ENCODE data around the gene GBGT1.
A peak's percentile ranks its signal among the peaks of the same experiment; 100 is the strongest.

Gene GBGT1

DNA sequence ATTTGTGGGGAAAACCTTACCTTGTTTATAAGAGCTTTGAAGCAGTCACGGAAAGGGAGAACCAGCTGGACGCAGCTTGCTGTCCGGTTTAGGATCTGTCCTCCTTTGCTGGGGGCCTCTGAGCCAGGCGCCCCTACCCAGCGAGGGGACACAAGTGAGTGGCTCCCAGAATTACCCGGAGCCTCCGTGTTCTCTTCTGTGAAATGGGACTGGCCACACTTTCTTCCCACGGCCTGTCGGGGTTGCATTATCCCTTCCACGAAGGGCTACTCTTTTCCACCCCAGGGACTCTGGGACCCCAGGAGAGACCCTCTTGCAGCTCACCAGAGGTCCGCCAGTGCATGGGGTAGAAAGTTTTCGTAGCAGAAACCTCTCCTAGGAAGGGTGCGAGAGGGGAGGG lies 477 bp upstream of the GBGT1 start:
- H3K9ac ChIP-seq (ENCODE audit: insufficient read length), result no peak overlapping the region
- no peak overlapping the region for H3K27ac ChIP-seq
- H3K4me3 ChIP-seq, result peak overlapping the region; percentile 76
- H3K36me3 ChIP-seq (ENCODE audit: insufficient read depth, low read length), result no peaks in the 10 kb centered on the region
- no peaks in the 10 kb centered on the region for H3K9me3 ChIP-seq (ENCODE audit: low read depth, low read length)
- TF ChIP-seq POLR2AphosphoS5 (IDR thresholded peaks at IDR 0.05; ENCODE audit: borderline replicate concordance, low read depth, low read length) (no peak), EZH2 (IDR thresholded peaks at IDR 0.05) (no peak), FOXP2 (optimal IDR thresholded peaks at IDR 0.05; ENCODE audit: control extremely low read depth, extremely low read length, insufficient read depth) (no peak)
- no peak for DNase-seq (ENCODE audit: low read depth, low spot score)

DNA sequence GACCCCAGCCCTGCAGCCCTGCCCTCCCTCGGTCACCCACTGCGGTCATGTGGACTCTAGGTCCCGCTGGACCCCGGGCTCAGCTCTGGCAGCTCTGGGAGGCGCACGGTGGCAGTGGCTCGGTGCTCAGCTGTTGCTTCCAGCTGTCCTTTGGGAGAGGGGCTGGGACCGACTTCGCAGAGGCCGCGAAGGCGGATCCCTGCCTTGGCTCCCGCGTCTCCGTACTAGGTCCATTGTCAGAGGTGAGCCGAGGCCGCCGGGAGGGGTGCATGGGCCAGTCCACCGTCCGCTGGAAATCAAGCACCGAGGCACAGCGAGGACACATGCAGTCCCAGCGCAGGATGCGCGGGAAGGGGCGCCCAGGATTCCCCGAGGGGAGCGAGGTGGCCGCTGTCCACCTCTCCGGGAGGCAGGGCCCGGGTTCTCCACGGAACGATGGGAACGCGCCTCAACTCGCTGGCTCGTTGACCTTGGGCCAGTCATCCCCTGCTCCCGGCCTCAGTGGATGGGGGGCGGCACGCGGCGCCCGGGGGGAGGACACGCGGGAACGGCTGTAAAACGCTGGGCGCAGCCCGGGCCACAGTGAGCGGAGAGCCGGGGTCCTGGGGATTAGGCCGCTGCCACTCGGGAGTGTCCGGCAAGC lies 732 bp downstream of the GBGT1 start:
- TF ChIP-seq POLR2AphosphoS5 (IDR thresholded peaks at IDR 0.05; ENCODE audit: borderline replicate concordance, low read depth, low read length) (no peak), EZH2 (IDR thresholded peaks at IDR 0.05) (no peak), FOXP2 (optimal IDR thresholded peaks at IDR 0.05; ENCODE audit: control extremely low read depth, extremely low read length, insufficient read depth) (no peak)
- Histone ChIP-seq H3K4me3 (peak overlapping the region; percentile 76), H3K27ac (no peak overlapping the region), H3K36me3 (ENCODE audit: insufficient read depth, low read length) (no peaks in the 10 kb centered on the region), H3K9ac (ENCODE audit: insufficient read length) (no peak overlapping the region), H3K9me3 (ENCODE audit: low read depth, low read length) (no peaks in the 10 kb centered on the region)
- no peak for DNase-seq (ENCODE audit: low read depth, low spot score)

DNA sequence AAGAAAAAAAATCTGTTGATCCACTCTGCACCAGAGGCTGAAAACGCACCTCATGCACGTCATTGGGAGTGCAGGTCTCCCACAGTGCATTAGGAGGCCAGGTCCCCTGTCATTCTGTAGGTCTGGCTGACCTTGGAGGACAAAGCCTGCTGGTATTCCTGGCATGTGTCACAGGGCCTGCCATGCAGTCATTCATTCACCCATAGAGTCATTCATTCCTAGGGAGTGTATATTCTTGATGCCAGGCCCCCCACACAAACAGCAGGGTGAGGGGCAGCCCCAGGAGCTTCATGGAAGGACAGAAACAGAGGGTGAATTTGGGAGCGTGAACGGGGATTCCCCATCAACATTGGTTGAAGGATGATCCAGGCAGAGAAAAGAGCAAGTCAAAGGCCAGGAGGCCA lies 2.2 kb downstream of the GBGT1 start:
- DNase-seq (ENCODE audit: low read depth, low spot score), result no peak
- H3K4me3 ChIP-seq, result no peak overlapping the region
- no peaks in the 10 kb centered on the region for H3K36me3 ChIP-seq (ENCODE audit: insufficient read depth, low read length)
- H3K9me3 ChIP-seq (ENCODE audit: low read depth, low read length), result no peaks in the 10 kb centered on the region
- TF ChIP-seq POLR2AphosphoS5 (IDR thresholded peaks at IDR 0.05; ENCODE audit: borderline replicate concordance, low read depth, low read length), result no peak
- no peak for TF ChIP-seq FOXP2 (optimal IDR thresholded peaks at IDR 0.05; ENCODE audit: control extremely low read depth, extremely low read length, insufficient read depth)
- no peak for TF ChIP-seq EZH2 (IDR thresholded peaks at IDR 0.05)
- H3K9ac ChIP-seq (ENCODE audit: insufficient read length), result no peak overlapping the region
- H3K27ac ChIP-seq, result no peak overlapping the region

DNA sequence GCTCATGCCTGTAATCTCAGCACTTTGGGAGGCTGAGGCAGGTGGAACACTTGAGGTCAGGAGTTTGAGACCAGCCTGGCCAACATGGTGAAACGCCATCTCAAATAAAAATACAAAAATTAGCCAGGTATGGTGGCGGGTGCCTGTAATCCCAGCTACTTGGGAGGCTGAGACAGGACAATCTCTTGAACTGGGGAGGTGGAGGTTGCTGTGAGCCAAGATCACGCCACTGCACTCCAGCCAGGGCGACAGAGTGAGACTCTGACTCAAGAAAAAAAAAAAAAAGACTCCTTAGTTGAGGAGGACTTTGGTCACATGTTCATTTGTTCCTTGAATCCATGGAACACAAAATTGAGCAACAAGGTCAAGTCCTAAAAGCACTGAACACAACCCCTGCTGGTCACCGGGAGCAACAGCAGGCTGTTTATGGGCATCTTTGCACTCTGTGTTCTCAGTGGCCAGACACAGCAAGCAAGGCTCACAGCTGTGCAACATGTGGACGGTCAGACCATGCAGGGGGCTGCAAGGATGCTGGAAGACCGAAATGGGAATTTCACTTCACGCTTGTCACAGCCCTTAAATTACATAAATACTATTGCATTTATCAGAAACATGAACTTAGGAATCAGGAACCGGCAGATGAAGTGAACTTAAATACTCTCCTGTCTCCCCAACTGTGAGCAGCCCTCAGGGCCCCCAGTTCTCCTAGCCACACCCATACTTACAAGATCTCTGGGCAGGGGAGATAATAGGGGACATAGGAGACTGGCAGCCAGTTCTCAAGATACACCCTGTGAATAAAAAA lies 2.8 kb downstream of the GBGT1 start:
- no peaks in the 10 kb centered on the region for H3K36me3 ChIP-seq (ENCODE audit: insufficient read depth, low read length)
- no peak overlapping the region for H3K9ac ChIP-seq (ENCODE audit: insufficient read length)
- no peak for DNase-seq (ENCODE audit: low read depth, low spot score)
- H3K9me3 ChIP-seq (ENCODE audit: low read depth, low read length), result no peaks in the 10 kb centered on the region
- no peak overlapping the region for H3K4me3 ChIP-seq
- TF ChIP-seq POLR2AphosphoS5 (IDR thresholded peaks at IDR 0.05; ENCODE audit: borderline replicate concordance, low read depth, low read length) (no peak), EZH2 (IDR thresholded peaks at IDR 0.05) (no peak), FOXP2 (optimal IDR thresholded peaks at IDR 0.05; ENCODE audit: control extremely low read depth, extremely low read length, insufficient read depth) (no peak)
- no peak overlapping the region for H3K27ac ChIP-seq

DNA sequence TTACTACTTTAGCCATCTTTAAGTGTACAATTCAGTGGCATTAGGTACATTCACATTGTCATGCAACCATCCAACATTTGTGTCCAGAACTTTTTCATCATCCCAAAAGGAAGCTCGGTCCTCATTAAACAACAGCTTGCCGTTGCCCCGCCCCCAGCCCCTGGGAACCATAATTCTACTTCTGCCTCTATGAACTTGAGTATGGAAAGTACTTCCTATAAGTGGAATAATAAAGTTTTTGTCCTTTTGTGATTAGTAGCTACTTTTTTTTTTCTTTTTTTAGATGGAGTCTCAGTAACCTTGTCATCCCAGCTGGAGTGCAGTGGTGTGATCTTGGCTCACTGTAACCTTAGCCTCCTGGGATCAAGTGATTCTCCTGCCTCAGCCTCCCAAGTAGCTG lies 5.0 kb downstream of the GBGT1 start:
- no peak overlapping the region for H3K4me3 ChIP-seq
- no peak for DNase-seq (ENCODE audit: low read depth, low spot score)
- no peak overlapping the region for H3K9ac ChIP-seq (ENCODE audit: insufficient read length)
- H3K9me3 ChIP-seq (ENCODE audit: low read depth, low read length), result no peaks in the 10 kb centered on the region
- no peaks in the 10 kb centered on the region for H3K36me3 ChIP-seq (ENCODE audit: insufficient read depth, low read length)
- no peak overlapping the region for H3K27ac ChIP-seq
- TF ChIP-seq POLR2AphosphoS5 (IDR thresholded peaks at IDR 0.05; ENCODE audit: borderline replicate concordance, low read depth, low read length), result no peak
- TF ChIP-seq EZH2 (IDR thresholded peaks at IDR 0.05), result no peak
- no peak for TF ChIP-seq FOXP2 (optimal IDR thresholded peaks at IDR 0.05; ENCODE audit: control extremely low read depth, extremely low read length, insufficient read depth)

DNA sequence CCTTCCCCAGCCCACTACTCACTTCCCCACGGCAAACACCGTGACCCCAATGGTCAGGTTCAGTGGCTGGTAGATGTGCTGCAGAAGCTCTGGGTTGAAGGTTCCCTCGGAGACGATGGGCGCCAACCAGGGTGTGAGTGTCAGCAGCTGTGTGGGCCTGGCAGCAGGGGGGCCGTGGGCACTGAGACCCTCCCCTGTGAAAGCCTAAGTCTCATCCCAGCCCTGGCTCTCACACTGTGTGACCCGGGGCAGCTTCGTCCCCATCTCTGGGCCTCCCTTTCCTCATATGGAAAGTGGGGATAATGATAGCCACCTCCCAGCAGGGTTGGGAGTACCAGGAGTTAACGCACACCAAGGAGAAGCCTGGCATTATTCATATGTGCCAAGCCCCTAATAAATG lies 8.6 kb downstream of the GBGT1 start:
- Histone ChIP-seq H3K9ac (ENCODE audit: insufficient read length) (no peak overlapping the region), H3K27ac (no peak overlapping the region), H3K9me3 (ENCODE audit: low read depth, low read length) (no peaks in the 10 kb centered on the region), H3K36me3 (ENCODE audit: insufficient read depth, low read length) (no peaks in the 10 kb centered on the region), H3K4me3 (no peak overlapping the region)
- no peak for TF ChIP-seq FOXP2 (optimal IDR thresholded peaks at IDR 0.05; ENCODE audit: control extremely low read depth, extremely low read length, insufficient read depth)
- no peak for TF ChIP-seq POLR2AphosphoS5 (IDR thresholded peaks at IDR 0.05; ENCODE audit: borderline replicate concordance, low read depth, low read length)
- TF ChIP-seq EZH2 (IDR thresholded peaks at IDR 0.05), result no peak
- no peak for DNase-seq (ENCODE audit: low read depth, low spot score)

DNA sequence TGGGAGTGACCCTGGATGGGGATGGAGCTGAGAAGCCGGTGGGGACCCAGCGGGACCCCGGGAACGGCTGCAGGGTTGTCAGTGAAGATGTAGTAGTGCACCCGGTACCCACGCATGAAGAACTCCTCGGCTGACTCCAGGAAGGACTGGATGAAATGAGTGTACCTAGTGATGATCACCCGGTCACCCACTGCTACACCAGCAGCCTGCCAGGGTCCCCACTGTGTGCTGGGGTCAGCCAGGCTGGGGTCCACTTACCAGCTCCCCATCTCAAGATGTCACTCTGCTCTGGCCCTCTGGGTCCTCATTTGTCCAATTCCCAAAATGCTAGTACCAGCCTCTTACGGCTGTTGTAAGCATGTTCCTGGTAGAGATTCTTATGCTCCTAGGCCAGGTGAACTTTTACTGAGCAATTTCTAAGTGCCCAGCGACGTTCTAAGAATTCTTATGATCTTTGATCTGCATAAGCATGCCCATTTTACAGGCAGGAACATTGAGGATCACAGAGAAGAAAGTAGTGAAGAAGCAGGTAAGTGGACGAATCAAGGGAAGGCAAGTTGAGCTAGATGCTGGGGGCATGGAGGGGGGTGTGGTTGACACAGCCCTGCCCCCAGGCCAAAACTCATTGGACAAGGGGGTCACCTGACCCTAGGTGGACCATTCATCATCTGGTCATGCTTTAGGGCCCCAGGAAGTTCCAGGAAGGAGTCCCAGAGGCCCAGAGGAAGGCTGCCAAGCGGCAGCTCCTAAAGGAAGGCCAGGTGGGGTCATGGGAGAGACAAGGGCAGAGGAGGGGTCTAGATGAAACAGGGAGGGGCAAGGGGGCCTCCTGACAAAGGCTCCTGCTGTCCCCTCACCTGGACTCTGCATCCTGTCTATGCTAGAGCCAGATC lies 9.4 kb downstream of the GBGT1 start:
- no peaks in the 10 kb centered on the region for H3K36me3 ChIP-seq (ENCODE audit: insufficient read depth, low read length)
- no peak overlapping the region for H3K9ac ChIP-seq (ENCODE audit: insufficient read length)
- H3K27ac ChIP-seq, result no peak overlapping the region
- H3K4me3 ChIP-seq, result no peak overlapping the region
- TF ChIP-seq FOXP2 (optimal IDR thresholded peaks at IDR 0.05; ENCODE audit: control extremely low read depth, extremely low read length, insufficient read depth) (no peak), EZH2 (IDR thresholded peaks at IDR 0.05) (no peak), POLR2AphosphoS5 (IDR thresholded peaks at IDR 0.05; ENCODE audit: borderline replicate concordance, low read depth, low read length) (no peak)
- DNase-seq (ENCODE audit: low read depth, low spot score), result no peak
- no peaks in the 10 kb centered on the region for H3K9me3 ChIP-seq (ENCODE audit: low read depth, low read length)
